ENCODE results near the gene HTRA3.

DNA sequence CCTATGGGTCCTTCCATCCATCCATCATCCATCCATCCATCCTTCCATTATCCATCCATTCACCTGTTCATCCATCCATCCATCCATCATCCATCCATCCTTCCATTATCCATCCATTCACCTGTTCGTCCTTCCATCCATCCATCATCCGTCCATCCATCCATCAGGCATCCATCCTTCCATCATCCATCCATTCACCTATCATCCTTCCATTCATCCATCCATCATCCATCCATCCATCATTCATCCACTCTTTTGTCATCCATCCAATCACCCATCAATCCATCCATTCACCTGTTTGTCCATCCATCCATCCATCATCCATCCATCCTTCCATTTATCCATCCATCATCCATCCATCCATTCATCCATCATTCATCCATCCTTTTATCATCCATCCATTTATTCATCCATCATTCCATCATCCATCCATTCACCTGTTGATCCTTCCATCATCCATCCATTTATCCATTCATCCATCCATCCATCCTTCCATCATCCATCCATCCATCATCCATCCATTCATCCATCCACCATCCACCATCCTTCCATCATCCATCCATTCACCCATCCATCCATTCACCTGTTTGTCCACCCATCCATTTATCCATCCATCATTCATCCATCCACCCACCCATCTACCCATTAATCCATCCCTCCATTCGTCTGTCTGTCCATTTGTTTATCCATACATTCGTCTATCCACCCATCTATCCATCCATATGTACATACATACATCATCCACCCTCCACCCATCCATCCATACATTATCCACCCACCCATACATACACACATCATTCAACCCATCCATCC, 35.7 kb upstream of the HTRA3 start:
- TF ChIP-seq, protein P1, sequence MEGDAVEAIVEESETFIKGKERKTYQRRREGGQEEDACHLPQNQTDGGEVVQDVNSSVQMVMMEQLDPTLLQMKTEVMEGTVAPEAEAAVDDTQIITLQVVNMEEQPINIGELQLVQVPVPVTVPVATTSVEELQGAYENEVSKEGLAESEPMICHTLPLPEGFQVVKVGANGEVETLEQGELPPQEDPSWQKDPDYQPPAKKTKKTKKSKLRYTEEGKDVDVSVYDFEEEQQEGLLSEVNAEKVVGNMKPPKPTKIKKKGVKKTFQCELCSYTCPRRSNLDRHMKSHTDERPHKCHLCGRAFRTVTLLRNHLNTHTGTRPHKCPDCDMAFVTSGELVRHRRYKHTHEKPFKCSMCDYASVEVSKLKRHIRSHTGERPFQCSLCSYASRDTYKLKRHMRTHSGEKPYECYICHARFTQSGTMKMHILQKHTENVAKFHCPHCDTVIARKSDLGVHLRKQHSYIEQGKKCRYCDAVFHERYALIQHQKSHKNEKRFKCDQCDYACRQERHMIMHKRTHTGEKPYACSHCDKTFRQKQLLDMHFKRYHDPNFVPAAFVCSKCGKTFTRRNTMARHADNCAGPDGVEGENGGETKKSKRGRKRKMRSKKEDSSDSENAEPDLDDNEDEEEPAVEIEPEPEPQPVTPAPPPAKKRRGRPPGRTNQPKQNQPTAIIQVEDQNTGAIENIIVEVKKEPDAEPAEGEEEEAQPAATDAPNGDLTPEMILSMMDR (IDR thresholded peaks at IDR 0.05; ENCODE audit: poor library complexity) = no peak
- TF ChIP-seq EZH2 (IDR thresholded peaks at IDR 0.05; ENCODE audit: borderline replicate concordance) = no peak
- no peak for TF ChIP-seq EZH2phosphoT487 (IDR thresholded peaks at IDR 0.05; ENCODE audit: low read depth, severe bottlenecking, unreplicated experiment)

All from hepatocyte (in vitro differentiated cells).